ENCODE measurements around the gene SPECC1.

The SPECC1 gene

DNA sequence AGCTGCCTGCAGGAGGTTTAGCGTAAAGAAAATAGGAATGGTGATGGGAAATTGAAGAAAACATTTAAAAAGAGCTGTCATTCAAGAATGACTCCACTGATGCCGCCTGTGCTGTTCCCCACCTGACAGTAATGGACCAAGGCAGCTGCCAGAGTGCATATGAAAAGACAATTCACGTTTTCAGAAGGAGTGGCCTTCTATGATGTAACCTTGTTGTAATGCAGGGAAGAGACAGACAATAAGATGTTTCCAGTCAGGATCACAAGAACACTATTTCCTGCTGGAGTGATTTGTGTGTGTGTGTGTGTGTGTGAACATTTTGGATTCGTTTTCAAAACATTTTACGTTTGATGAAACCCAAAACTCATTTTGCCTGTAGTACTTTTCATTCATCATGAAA is 254.4 kb downstream of the SPECC1 start:
- no peak overlapping the region; the same call in 1 of the 2 replicates for H3K27ac ChIP-seq
- DNase-seq (ENCODE audit: low spot score) = peak; percentile 60
- ChIA-PET POLR2A (ENCODE audit: low non-redundant PET) (no interaction called here), CTCF (no interaction called here)
- TF ChIP-seq, protein P1, sequence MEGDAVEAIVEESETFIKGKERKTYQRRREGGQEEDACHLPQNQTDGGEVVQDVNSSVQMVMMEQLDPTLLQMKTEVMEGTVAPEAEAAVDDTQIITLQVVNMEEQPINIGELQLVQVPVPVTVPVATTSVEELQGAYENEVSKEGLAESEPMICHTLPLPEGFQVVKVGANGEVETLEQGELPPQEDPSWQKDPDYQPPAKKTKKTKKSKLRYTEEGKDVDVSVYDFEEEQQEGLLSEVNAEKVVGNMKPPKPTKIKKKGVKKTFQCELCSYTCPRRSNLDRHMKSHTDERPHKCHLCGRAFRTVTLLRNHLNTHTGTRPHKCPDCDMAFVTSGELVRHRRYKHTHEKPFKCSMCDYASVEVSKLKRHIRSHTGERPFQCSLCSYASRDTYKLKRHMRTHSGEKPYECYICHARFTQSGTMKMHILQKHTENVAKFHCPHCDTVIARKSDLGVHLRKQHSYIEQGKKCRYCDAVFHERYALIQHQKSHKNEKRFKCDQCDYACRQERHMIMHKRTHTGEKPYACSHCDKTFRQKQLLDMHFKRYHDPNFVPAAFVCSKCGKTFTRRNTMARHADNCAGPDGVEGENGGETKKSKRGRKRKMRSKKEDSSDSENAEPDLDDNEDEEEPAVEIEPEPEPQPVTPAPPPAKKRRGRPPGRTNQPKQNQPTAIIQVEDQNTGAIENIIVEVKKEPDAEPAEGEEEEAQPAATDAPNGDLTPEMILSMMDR (conservative IDR thresholded peaks at IDR 0.05; ENCODE audit: low read depth) = no peak

DNA sequence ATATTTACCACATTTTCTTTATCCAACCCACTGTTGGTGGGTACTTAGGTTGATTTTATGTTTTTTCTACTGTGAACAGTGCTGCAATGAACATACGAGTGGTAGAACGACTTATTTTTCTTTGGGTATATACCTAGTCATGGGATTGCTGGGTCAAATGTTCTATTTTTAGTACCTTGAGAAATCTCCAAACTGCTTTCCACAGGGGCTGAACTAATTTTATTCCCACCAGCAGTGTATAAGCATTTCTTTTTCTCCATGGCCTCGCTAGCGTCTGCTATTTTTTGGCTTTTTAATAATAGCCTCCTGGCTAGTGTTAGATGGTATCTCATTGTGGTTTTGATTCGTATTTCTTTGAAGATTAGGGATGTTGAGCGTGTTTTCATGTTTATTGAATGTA is 255.8 kb downstream of the SPECC1 start:
- TF ChIP-seq, protein P1 (conservative IDR thresholded peaks at IDR 0.05; ENCODE audit: low read depth) = no peak
- no peak for DNase-seq (ENCODE audit: low spot score)
- ChIA-PET POLR2A (ENCODE audit: low non-redundant PET) (no interaction called here), CTCF (no interaction called here)
- H3K27ac ChIP-seq = no peak overlapping the region

DNA sequence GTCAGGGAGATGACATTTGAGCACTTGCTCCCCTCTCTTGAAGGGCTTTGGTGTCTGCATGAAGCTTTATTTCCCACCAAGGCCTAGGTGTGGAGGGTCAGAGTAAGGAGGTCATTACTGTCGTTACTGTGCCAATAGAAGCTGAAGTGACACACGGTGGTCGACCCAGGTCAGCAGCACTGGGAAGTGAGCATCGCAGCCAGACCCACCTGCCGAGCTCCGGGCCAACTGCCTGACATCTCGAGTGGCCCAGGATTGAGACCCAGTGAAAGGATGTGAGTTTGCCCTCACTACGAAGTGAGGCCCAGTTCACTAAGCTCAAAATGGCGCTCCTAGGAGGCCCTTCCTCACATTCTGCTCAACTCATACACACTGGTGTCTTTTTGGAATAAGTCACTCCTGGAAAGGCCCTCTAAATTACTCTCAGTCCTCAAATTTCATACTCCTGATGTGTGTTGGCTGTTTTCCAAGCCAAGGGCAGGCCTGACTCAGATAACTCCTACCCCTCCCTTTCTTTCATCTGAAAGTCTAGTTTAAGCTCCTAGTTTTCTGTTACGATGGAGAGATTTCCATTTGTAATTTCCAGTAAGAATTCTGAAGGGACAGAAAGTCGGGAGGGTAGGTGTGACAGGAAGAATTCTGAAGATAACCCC is 257.8 kb downstream of the SPECC1 start:
- TF ChIP-seq, protein P1 (conservative IDR thresholded peaks at IDR 0.05; ENCODE audit: low read depth) = no peak
- peak overlapping the region; percentile 65 for H3K27ac ChIP-seq
- POLR2A ChIA-PET (ENCODE audit: low non-redundant PET) = no interaction called here
- CTCF ChIA-PET = no interaction called here
- DNase-seq (ENCODE audit: low spot score) = peak; percentile 57

DNA sequence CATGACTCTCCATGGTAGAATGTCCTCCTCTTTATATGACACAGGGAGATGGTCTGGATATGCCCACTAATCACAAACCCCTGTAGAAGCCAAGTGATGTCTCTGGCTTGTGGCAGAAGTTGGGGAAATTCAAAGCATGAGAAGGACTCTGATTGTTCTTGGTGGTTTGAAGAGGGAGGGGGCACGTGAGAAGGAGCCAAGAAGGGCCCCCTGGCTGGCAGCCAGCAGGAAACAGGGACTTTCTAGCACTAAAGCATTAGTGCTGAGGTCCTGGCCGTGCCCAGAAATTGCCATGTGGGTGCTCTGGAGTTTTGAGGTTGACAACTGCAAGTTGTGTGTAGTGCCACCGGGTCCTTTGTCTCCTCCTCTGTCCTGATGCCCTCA is 258.3 kb downstream of the SPECC1 start:
- DNase-seq (ENCODE audit: low spot score) = no peak
- H3K27ac ChIP-seq = peak overlapping the region; percentile 65
- TF ChIP-seq, protein P1 (conservative IDR thresholded peaks at IDR 0.05; ENCODE audit: low read depth) = no peak
- ChIA-PET CTCF (no interaction called here), POLR2A (ENCODE audit: low non-redundant PET) (no interaction called here)

GRCh38 chr17:20270369-20270768 is 261.2 kb downstream of the SPECC1 start:
- TF ChIP-seq, protein P1 (conservative IDR thresholded peaks at IDR 0.05; ENCODE audit: low read depth) = no peak
- no peak overlapping the region for H3K27ac ChIP-seq
- DNase-seq (ENCODE audit: low spot score) = no peak
- POLR2A ChIA-PET (ENCODE audit: low non-redundant PET) = no interaction called here
- CTCF ChIA-PET = no interaction called here

GRCh38 chr17:20271011-20271610 is 262.0 kb downstream of the SPECC1 start:
- DNase-seq (ENCODE audit: low spot score) = no peak
- TF ChIP-seq, protein P1 (conservative IDR thresholded peaks at IDR 0.05; ENCODE audit: low read depth) = no peak
- POLR2A ChIA-PET (ENCODE audit: low non-redundant PET) = no interaction called here
- CTCF ChIA-PET = no interaction called here
- no peak overlapping the region for H3K27ac ChIP-seq

Data from RWPE1 (cell line).